Measurements from ENCODE around the gene MT1B. TPM values are rescaled to one million over a fixed set of nuclear protein-coding genes. Genes with fewer than 3 reads are reported as not detected.

MT1B gene
- total RNA-seq, 6 experiments from 2014 or later, result not detected

DNA sequence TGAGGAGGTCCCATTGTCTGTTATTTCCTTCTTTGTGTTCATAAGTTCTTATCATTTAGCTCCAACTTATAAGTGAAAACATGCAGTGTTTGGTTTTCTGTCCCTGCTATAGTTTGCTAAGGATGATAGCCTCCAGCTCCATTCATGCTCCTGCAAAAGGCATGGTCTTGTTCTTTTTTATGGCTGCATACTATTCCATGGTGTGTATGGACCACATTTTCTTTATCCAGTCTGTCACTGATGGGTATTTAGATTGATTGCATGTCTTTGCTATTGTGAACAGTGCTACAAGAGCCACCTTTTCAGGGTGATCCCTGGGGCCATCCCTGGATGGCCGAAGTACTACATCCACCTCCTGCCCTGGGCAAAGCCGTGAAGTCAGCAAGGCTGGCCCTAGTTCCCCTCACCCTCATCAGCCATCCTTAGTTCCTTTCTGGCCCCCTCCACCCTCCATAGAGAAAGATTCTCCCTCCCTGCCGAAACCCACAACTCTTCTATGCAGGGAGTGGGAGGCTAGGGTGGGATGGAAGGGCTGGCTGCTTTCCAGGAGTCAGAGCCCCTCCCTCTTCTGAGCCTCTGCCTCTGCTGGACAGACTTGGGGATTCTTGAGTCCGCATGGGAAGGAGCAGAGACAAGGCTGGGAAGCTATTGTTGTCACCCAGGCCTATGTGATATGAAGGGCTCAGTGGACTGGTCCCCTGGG, 38.9 kb downstream of the MT1B start:
- no peak for DNase-seq
- TF ChIP-seq, protein P1, sequence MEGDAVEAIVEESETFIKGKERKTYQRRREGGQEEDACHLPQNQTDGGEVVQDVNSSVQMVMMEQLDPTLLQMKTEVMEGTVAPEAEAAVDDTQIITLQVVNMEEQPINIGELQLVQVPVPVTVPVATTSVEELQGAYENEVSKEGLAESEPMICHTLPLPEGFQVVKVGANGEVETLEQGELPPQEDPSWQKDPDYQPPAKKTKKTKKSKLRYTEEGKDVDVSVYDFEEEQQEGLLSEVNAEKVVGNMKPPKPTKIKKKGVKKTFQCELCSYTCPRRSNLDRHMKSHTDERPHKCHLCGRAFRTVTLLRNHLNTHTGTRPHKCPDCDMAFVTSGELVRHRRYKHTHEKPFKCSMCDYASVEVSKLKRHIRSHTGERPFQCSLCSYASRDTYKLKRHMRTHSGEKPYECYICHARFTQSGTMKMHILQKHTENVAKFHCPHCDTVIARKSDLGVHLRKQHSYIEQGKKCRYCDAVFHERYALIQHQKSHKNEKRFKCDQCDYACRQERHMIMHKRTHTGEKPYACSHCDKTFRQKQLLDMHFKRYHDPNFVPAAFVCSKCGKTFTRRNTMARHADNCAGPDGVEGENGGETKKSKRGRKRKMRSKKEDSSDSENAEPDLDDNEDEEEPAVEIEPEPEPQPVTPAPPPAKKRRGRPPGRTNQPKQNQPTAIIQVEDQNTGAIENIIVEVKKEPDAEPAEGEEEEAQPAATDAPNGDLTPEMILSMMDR (IDR thresholded peaks at IDR 0.05), result no peak
- no peak overlapping the region for H3K4me3 Mint-ChIP-seq
- H3K4me1 Mint-ChIP-seq (ENCODE audit: low read depth), result peaks cover 21% of the 10 kb centered on the region
- peaks cover 3% of the 10 kb centered on the region for H3K27me3 Mint-ChIP-seq (ENCODE audit: insufficient read depth)
- H3K9me3 Mint-ChIP-seq, result peaks cover 12% of the 10 kb centered on the region
- no peak overlapping the region for H3K27ac Mint-ChIP-seq
- peaks cover 7% of the 10 kb centered on the region for H3K36me3 Mint-ChIP-seq (ENCODE audit: low read depth)

DNA sequence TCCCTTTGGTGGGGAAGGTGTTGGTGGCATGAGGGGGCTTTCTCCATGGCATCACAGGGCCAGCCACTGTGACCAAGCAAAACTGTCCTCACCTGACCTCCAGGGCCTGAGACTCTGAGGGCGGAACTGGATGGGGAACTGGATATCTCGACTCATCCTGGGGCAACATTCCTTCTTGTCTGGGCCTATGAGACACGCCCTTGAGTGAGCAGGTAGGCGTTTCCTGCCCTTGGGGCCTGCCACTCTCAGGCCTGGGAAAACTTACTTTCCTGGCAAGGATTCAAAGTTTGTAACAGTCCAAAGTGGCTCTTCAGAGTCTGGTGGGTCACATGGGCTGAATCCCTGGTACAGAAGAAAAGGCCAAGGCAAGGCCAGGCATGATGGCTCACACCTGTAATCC, 40.2 kb downstream of the MT1B start:
- Mint-ChIP-seq H3K9me3 (peaks cover 2% of the 10 kb centered on the region), H3K4me3 (no peak overlapping the region), H3K36me3 (ENCODE audit: low read depth) (no peaks in the 10 kb centered on the region; the same call in 1 of the 2 replicates), H3K27me3 (ENCODE audit: insufficient read depth) (peaks cover 3% of the 10 kb centered on the region), H3K27ac (no peak overlapping the region), H3K4me1 (ENCODE audit: low read depth) (peaks cover 21% of the 10 kb centered on the region)
- TF ChIP-seq, protein P1 (IDR thresholded peaks at IDR 0.05), result no peak
- DNase-seq, result peak; percentile 26

GRCh38 chr16:56695246-56695645, 43.6 kb downstream of the MT1B start:
- TF ChIP-seq, protein P1 (IDR thresholded peaks at IDR 0.05), result no peak

GRCh38 chr16:56697456-56698155, 45.9 kb downstream of the MT1B start:
- TF ChIP-seq, protein P1 (IDR thresholded peaks at IDR 0.05), result no peak
- Mint-ChIP-seq H3K27ac (no peak overlapping the region), H3K9me3 (no peaks in the 10 kb centered on the region)

More at GRCh38 chr16:56695246-56695645, 43.6 kb downstream of the MT1B start:
- peaks cover 3% of the 10 kb centered on the region for H3K27me3 Mint-ChIP-seq (ENCODE audit: insufficient read depth)
- H3K4me3 Mint-ChIP-seq, result no peak overlapping the region
- no peak for DNase-seq
- H3K27ac Mint-ChIP-seq, result no peak overlapping the region
- no peaks in the 10 kb centered on the region for H3K36me3 Mint-ChIP-seq (ENCODE audit: low read depth)
- peaks cover 8% of the 10 kb centered on the region for H3K4me1 Mint-ChIP-seq (ENCODE audit: low read depth)
- no peaks in the 10 kb centered on the region for H3K9me3 Mint-ChIP-seq

DNA sequence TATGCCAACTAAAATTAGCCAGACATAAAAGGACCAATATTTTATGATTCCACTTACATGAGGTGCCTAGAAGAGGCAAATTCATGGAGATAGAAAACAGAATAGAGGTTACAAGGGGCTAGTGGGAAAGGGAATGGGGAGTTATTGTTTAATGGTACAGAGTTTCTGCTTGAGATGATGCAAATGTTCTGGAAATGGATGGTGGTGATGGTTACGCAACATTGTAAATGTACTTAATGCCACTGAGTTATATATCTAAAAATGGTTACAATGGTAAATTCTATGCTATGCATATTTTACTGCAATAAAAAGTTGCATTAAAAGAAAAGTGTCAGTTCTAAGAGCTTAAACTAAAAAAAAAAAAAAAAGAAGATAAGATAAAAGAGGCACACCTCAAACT, 48.5 kb downstream of the MT1B start:
- Mint-ChIP-seq H3K27ac (no peak overlapping the region), H3K4me1 (ENCODE audit: low read depth) (peaks cover 10% of the 10 kb centered on the region), H3K9me3 (no peaks in the 10 kb centered on the region), H3K4me3 (no peak overlapping the region), H3K36me3 (ENCODE audit: low read depth) (no peaks in the 10 kb centered on the region), H3K27me3 (ENCODE audit: insufficient read depth) (peaks cover 2% of the 10 kb centered on the region)
- no peak for DNase-seq
- TF ChIP-seq, protein P1 (IDR thresholded peaks at IDR 0.05), result no peak

More at GRCh38 chr16:56697456-56698155, 45.9 kb downstream of the MT1B start:
- peaks cover 10% of the 10 kb centered on the region for H3K4me1 Mint-ChIP-seq (ENCODE audit: low read depth)
- peaks cover 3% of the 10 kb centered on the region for H3K27me3 Mint-ChIP-seq (ENCODE audit: insufficient read depth)
- no peaks in the 10 kb centered on the region for H3K36me3 Mint-ChIP-seq (ENCODE audit: low read depth)
- DNase-seq, result no peak
- no peak overlapping the region for H3K4me3 Mint-ChIP-seq
